Breast epithelium (tissue), 3 donors: ENCODE data around the gene AFF3.

Source experiments
- POLR2AphosphoS5 ChIP-seq, 3 donors: sonication (generic); formaldehyde crosslinking; IDR thresholded peaks; one replicate each; pipeline ENCODE4 v1.6.1; 2017; ENCODE audit warnings: antibody characterized with exemption in 3 of 3
- TF ChIP-seq, protein P1 (sequence below), 3 donors: fragments of 450-650 bp; IDR thresholded peaks; one replicate each; pipeline ENCODE4 v1.5.1; 2016 to 2017; ENCODE audit warnings: antibody characterized with exemption in 3 of 3, mild to moderate bottlenecking in 3 of 3, moderate library complexity in 3 of 3

DNA sequence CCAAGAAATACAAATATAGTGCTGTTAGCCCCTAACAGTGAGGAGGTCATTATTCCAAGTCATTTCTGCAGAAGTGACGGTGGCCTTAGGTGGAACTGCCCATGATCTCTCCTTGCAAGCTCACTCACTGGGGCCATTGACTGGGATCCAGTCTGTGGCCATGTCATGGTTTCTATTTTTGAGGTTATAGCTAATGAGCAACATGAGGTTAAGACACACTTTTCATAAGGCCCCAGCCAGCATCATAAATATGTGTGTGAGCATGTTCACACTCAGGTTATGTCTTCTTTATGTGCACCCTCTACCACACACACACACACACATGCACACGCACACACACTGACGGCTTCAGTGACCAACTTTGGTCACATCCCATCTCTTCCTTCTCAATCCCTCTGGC lies 484 bp downstream of the AFF3 start:
- TF ChIP-seq, protein P1, sequence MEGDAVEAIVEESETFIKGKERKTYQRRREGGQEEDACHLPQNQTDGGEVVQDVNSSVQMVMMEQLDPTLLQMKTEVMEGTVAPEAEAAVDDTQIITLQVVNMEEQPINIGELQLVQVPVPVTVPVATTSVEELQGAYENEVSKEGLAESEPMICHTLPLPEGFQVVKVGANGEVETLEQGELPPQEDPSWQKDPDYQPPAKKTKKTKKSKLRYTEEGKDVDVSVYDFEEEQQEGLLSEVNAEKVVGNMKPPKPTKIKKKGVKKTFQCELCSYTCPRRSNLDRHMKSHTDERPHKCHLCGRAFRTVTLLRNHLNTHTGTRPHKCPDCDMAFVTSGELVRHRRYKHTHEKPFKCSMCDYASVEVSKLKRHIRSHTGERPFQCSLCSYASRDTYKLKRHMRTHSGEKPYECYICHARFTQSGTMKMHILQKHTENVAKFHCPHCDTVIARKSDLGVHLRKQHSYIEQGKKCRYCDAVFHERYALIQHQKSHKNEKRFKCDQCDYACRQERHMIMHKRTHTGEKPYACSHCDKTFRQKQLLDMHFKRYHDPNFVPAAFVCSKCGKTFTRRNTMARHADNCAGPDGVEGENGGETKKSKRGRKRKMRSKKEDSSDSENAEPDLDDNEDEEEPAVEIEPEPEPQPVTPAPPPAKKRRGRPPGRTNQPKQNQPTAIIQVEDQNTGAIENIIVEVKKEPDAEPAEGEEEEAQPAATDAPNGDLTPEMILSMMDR (IDR thresholded peaks at IDR 0.05) = no peak
- no peak for TF ChIP-seq POLR2AphosphoS5 (IDR thresholded peaks at IDR 0.05)
